Right hindlimb (tissue), 1 donor: ENCODE data around the gene HS3ST5.
"Not testable (repeated sequence)": the region's sequence is repeated elsewhere in the genome, so short reads cannot be mapped to it uniquely, and the experiment has no call there.

Source experiments
- DNase-seq: peaks from one replicate; pipeline ENCODE4 v3.0.0-alpha.2; 2018

HS3ST5 gene

GRCh38 chr6:114084327-114084890, 258.4 kb downstream of the HS3ST5 start:
- DNase-seq = no peak

DNA sequence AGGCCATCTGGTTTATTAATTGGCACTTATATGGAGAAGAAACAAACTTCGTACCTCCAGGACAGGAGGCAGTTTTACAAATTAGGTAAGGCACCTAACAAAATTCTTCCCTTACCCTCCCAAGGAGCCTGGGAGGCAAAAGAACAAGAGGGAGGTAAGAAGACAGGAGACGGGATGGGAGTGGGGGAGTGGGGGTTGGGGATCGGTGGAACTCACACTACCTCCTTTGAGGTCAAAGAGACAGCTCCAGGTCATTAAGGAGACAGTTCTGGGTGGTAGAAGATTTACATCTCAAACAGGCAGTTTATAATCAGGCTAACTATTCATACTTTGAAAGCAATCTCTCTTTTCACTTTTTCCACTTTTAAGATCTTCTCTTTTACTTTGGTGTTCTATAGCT, 259.6 kb downstream of the HS3ST5 start:
- no peak for DNase-seq

DNA sequence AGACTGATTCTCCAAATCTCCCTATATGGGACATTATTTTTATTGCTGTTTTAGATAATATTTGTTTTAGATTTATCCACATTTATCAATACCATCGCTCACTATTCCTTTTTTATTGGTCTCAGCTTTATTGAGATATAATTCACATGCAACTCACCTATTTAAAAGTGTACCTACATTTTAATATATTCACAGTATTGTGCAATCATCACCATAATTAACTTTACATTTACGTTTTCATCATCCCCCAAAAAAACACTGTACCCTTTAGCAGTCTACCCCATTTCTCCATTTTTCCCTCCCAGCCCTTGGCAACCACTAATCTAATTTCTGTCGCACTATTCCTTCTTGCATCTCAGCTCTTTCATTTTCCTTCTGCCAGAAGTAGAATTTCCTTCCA, 261.1 kb downstream of the HS3ST5 start:
- DNase-seq = no peak

DNA sequence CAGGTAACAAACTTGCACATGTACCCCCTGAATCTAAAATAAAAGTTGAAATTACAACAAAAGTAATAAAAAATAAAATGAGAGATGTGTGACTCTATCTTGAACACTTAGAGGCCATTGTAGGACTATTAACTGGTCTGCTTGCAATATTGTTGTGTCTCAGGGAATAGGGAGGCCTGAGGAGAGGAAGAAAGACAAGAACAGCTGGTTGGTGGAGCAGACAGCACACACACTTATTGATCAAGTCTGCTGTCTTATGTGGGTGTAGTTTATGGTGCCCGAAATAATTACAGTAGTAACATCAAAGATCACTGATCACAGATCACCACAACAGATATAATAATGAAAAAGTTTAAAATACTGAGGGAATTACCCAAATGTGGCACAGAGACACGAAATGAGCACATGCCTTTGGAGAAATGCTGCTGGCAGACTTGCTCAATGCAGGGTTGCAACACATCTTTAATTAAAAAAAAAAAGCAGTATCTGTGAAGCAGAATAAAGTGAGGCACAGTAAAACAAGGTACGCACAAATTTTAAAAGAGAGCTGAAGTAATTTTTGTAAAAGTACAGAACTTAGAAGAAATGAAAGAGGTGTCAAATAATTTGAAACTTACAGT, 261.8 kb downstream of the HS3ST5 start:
- DNase-seq = no peak

- DNase-seq = not testable (repeated sequence)
Measured at GRCh38 chr6:114080410-114080809, 262.4 kb downstream of the HS3ST5 start.

DNA sequence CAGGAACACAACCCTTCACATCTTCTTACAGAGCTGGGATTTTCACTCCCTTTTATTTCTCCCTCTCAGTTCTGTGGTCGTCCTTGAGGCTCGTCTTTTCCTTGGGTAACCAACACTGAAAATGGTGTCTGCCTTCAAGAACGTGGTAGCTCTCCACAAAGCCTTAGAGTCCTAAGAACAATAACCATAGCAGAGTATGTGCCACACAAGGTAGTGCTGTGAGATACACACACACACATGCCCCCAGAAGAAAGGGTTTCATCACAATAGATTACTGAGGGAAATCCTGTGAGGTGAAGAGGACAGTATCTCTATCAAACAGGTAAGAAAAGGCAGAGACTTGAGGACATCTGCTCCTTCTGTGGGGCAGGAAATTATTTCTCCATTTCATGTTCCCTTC, 267.0 kb downstream of the HS3ST5 start:
- DNase-seq = no peak

DNA sequence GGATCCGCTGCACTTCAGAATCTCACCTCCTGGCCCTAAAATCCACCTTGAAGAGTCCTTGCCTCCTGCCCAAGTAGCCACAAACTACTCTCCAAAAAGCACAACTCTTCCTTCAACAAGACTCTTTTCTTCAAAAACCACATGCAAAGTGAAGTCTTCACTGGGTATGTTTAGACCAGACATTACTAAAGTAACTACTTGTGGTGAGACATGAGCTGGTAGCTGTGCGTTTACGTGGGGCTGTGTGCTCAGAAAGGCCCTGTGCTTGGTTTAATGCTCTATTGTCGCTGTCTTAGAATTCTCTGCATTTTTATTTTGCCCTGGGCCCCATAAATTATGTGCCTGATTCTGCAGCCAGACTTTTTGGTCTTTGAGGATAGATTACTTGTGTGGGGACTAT, 267.5 kb downstream of the HS3ST5 start:
- DNase-seq = no peak

DNA sequence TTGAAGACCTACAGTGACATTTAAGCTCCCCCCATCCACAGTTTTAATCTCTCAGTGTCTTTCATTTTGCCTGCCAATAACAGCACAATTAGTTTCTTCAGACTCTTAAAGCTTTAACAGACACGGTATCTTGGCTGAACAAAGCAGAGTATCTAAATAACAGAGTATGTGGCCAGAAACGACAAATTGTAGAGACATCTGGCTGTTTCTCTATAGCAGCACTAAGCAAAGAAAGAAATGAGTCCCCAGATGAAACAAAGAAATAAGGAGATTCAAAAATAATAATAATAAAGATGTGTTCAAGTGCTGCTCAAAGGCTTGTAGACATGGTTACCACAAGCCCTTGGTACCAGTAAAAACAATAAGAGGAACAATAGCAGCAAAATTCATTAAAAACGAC, 274.1 kb downstream of the HS3ST5 start:
- DNase-seq = no peak

DNA sequence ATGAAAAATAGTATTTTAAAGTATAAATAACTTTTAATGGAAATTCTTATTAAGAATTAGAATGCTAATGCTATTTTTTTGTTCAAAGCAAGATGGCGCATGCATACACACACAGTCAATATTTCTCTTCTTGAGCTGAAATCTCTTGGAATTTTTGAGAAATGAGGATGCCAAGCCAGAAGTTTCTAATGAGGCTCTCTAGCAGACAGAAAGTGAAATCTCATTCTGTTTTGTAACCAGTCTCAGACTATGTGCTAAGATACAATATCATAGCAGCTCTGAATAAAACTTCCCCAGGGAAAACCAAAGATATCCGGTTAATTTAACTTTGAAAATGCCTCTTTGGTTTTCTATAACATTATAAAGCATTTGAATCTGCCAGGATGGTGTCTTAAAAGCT, 274.7 kb downstream of the HS3ST5 start:
- DNase-seq = no peak

DNA sequence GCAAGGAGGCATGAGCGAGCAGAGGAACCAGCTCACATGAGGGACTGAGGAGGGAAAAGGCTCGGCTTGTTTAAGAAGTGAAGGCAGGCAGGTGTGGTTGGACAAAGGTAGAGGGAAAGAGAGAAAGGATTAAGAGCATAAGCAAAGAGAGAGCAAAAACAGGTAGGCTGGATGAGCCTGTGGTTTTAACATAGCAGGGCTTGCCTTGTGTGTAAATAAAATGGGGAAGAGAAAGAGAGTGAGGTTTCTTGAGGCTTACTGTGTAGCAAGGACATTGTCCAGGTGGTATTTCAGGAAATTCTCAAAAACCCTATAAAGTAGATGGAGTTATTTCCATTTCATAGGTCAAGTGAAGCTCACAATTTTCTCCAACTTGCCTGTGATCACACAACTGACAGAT, 278.0 kb downstream of the HS3ST5 start:
- DNase-seq = no peak

- DNase-seq = no peak
Measured at GRCh38 chr6:114063956-114064355, 278.9 kb downstream of the HS3ST5 start.

DNA sequence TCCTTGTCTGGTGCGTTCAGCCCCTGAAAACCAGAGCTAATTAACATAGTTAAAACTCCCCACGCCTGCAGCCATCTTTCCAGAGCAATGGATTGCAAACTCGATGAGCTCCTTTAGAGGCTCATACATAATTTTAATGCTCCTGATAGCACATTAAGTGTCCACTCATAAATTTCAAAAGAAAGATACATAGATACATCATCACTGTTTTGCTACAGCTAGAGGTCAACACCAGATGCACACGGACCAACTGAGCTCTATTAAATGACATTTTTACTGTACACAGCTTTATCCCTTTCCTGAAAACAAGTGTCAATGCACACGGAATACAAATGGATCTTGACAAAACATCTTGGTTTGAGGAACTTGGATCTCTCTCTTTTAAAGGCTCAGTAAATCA, 280.6 kb downstream of the HS3ST5 start:
- no peak for DNase-seq

GRCh38 chr6:114061741-114062140, 281.1 kb downstream of the HS3ST5 start:
- no peak for DNase-seq

- DNase-seq = no peak
Measured at GRCh38 chr6:114061116-114061515, 281.7 kb downstream of the HS3ST5 start.

- no peak for DNase-seq
Measured at GRCh38 chr6:114058435-114058834, 284.4 kb downstream of the HS3ST5 start.

- no peak for DNase-seq
Measured at GRCh38 chr6:114055763-114056162, 287.1 kb downstream of the HS3ST5 start.

DNA sequence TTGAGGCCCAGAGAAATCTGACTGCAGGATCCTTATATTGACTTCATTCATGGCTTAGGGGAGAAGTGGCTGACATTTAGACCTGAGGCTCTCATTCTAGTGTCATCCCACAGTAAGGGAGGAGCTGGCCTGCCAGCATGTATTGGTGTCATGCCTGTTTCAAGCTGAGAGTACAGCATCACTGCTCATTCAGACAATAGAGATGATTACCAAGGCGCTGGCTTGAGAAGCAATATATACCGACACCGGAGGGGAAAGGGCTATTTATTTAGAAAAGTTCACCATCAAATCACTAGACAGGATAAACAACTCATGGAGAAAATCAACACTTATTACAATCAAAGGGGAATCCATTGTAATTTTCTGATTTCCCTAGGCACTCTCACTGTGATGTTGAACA, 287.5 kb downstream of the HS3ST5 start:
- DNase-seq = no peak

DNA sequence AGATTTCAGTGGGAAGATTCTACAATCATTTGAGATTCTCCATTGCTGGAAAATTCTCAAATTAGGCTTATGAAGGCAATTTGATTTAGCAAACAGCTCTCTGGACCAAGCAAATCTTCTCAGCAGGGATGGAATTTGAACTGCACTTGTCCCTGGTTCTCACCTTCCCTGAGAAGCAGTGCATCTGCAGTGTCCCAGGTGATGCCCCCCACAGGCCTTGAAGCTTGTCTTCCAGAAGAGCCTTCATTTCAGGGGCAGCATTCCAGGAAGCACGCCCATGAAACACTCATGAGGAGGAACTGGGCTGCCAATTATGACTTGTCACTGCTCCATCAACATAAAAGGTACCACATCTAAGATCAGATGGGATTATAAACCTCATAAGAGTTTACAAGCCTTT, 289.0 kb downstream of the HS3ST5 start:
- no peak for DNase-seq

GRCh38 chr6:114052141-114052540, 290.7 kb downstream of the HS3ST5 start:
- no peak for DNase-seq

DNA sequence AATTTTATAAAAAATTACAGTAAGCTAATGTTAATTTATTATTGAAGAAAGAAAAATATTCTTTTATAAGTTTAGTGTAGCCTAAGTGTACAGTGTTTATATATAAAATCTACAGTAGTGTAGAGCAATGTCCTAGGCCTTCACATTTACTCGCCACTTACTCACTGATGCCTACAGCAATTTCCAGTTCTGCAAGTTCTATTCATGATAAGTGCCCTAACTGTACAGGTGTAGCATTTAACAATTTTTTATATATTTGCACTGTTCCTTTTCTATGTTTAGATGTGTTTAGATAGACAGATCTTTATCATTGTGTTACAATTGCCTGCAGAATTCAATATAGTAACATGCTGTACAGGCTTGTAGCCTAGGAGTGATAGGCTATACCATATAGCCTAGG, 291.8 kb downstream of the HS3ST5 start:
- DNase-seq = no peak

- no peak for DNase-seq
Measured at GRCh38 chr6:114049367-114049966, 293.4 kb downstream of the HS3ST5 start.

DNA sequence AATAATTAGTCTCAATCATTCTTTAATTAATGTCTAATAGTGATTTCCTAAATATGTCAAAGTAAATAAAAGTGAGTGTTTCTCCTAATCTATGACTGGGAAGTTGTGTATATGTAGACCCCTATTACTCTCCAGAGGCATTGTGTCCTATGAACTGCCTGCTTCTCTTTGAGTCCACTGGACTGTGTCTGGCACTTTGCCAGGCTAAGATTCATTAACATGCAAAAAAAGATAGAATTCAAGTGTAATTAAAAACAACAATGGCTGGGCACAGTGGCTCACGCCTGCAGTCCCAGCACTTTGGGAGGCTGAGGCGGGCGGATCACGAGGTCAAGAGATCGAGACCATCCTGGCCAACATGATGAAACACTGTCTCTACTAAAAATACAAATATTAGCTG, 298.3 kb downstream of the HS3ST5 start:
- DNase-seq = not testable (repeated sequence)

DNA sequence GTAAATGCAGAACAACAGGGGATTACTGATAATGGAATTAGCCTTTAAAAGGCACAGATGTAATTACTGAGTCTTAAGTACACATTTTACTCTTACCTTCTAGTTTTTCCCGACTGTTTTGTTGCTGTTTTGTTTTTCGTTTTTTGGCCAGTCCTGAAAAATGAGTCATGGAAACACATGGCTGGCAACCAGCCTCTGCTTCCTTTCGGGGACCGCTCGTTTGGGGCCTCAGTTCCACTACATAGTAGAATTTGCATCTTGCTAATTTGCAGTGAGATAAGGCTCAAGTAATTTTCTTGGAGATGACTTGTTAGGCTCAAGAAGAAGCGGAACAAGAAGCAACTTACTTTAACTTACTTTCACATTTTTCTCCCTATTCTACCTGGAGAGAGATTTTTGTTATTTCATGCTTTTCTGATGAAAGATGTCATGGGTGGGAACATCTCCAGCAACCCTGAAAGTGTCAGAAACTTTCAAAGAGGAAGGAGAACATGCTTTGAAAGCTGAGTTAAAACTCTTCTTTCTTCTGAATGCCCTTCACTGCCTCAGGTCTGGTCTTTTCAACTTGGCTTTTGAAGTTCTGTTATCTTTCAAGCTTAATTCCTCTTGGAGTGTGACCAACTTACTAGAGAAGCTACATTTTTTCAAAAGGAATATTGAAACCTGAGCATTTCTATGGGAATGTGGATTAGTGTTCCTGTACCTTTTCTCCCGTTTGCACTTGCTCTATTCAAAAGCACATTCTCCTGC, 300.4 kb downstream of the HS3ST5 start:
- no peak for DNase-seq

- DNase-seq = no peak
Measured at GRCh38 chr6:114040871-114041270, 302.0 kb downstream of the HS3ST5 start.
